Adrenal gland (tissue), 5 donors: ENCODE measurements around the gene FREM2.

Experiments used
- POLR2A ChIP-seq, 2 donors: fragments of 450-650 bp; IDR thresholded peaks; one replicate each; pipeline ENCODE4 v1.6.1; 2017; ENCODE audit warnings: antibody characterized with exemption in 2 of 2, mild to moderate bottlenecking in 2 of 2, moderate library complexity in 1 of 2
- TF ChIP-seq, protein P1 (sequence below), 6 experiments: fragments of 450-650 bp in 4 of 6; fragments of 200-600 bp in 2 of 6; sonication (generic) in 1 of 6; IDR thresholded peaks; 1 replicate in 5 of 6; 2 replicates in 1 of 6; pipeline versions ENCODE4 v1.5.1 to v1.8.0; 2016 to 2021; ENCODE audit warnings: antibody characterized with exemption in 6 of 6, mild to moderate bottlenecking in 2 of 6, moderate library complexity in 1 of 6
- donor health status: DM: no; HTN: no; CAD: no.

DNA sequence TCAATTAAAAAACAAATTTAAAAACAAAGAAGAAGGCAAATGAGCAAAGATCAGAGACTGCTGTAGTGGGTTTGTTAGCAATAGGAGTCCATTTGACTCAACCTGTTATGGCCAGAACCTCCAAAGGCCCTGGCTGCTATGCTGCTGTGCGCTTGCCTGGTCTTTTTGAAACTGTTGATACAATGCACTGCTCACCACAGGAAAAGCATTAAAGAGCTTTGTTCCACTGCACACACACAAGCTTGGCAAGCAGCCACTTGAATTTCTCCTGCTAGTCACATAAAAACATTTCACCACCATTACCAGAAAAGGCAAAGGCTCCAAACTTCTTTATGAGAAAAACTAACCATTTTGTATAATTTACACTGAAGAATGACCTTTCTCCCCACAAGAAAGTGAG lies 132.2 kb downstream of the FREM2 start:
- TF ChIP-seq, protein P1, sequence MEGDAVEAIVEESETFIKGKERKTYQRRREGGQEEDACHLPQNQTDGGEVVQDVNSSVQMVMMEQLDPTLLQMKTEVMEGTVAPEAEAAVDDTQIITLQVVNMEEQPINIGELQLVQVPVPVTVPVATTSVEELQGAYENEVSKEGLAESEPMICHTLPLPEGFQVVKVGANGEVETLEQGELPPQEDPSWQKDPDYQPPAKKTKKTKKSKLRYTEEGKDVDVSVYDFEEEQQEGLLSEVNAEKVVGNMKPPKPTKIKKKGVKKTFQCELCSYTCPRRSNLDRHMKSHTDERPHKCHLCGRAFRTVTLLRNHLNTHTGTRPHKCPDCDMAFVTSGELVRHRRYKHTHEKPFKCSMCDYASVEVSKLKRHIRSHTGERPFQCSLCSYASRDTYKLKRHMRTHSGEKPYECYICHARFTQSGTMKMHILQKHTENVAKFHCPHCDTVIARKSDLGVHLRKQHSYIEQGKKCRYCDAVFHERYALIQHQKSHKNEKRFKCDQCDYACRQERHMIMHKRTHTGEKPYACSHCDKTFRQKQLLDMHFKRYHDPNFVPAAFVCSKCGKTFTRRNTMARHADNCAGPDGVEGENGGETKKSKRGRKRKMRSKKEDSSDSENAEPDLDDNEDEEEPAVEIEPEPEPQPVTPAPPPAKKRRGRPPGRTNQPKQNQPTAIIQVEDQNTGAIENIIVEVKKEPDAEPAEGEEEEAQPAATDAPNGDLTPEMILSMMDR (IDR thresholded peaks at IDR 0.05) = no peak
- TF ChIP-seq POLR2A (IDR thresholded peaks at IDR 0.05) = no peak
